ENCODE data around the gene RAB12. TPM values are rescaled to one million over a fixed set of nuclear protein-coding genes. Genes with fewer than 3 reads are reported as not detected.
"Not testable (repeated sequence)": the region's sequence is repeated elsewhere in the genome, so short reads cannot be mapped to it uniquely, and the experiment has no call there.

The RAB12 gene
- total RNA-seq, 1 donor from 2014 or later: 123 TPM

DNA sequence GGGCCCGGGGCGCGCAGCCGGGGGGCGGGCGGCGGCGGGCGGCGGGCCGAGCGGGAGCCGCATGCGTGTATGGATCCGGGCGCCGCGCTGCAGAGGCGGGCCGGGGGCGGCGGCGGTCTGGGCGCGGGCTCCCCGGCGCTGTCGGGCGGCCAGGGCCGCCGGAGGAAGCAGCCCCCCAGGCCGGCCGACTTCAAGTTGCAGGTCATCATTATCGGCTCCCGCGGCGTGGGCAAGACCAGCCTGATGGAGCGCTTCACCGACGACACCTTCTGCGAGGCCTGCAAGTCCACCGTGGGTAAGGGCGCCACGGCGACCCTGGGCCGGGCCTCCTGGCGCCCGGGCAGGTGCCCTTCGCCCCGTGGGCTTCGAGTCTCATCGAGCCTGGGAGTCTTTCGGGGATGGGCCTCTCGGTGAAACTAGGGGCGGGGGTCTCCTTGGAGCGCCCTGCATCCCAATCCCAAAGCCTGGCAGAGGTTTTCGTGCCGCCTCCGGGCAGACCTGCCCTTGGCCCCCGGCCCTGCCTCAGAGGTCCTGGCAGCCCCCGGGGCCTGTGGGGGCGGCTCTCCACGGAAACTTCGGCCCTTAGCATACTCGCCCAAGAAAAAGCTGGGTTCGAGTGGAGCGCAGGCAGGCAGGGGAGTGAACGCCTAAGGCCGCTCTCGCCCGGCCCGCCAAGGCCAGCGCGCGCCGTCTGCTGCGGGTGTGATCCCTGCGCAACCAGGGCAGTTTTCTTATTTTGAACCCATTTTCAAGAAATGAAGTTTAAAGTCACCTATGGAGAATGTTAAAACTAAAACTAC is 622 bp downstream of the RAB12 start:
- DNase-seq: peak; percentile 50

DNA sequence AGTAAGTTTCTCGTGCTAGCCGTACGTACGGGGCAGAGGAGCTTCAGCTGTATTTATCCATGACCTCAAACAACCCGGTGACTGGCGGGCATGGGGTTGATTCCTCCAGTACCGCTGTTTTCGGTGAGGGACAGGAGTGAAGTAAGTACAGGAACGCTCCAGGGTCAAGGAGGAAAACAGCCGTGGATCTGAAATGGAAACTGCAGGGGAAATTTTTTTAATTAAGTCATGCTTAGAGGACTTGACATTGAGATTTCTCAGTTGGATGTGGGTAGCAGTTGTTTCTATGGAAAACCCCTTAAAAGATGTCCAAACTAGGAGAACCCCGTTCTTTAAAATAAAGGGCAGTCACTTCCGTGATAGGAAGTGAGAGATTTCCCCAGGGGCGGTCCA is 1.2 kb downstream of the RAB12 start:
- intact Hi-C loops (cut with DNase I): no loop called here
- DNase-seq: no peak
- peak; percentile 36 for ATAC-seq (ENCODE audit: poor library complexity)

More for the DNA sequence above, 622 bp downstream of the RAB12 start:
- ATAC-seq (ENCODE audit: poor library complexity): peak; percentile 19
- intact Hi-C loops (cut with DNase I): no loop called here

DNA sequence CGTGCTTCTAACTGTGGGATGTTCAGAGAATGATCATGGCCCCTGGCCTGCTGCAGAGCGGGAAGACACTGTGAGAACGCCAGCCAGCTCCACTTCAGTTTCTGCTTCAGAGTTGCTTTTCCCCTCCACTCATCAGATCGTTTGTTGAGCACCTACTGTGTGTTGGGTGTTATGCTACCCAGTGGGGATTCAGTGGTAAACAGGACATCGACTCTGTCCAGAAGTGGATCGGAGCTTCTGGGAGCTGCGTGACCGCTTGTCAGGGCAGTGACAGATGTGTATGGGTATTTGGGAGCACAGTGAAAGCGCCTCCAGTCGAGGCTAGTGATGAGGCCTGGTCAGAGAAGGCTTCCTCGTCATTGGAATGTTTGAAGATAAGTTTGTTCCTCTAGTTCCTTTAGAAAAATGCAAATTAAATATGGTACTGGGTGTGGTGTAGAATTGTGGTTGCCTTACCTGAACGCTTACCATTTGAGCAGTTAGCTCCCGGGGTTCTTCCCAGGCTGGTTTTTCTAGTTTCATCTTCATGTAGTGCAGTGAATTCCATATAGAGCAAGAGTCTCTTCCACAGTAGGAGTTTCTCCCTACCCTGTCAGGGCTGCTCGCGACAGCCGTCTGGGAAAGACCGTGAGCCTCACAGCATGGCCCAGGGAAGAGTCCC is 2.8 kb downstream of the RAB12 start:
- DNase-seq (no peak), ATAC-seq (ENCODE audit: poor library complexity) (no peak)
- intact Hi-C loops (cut with DNase I): no loop called here

DNA sequence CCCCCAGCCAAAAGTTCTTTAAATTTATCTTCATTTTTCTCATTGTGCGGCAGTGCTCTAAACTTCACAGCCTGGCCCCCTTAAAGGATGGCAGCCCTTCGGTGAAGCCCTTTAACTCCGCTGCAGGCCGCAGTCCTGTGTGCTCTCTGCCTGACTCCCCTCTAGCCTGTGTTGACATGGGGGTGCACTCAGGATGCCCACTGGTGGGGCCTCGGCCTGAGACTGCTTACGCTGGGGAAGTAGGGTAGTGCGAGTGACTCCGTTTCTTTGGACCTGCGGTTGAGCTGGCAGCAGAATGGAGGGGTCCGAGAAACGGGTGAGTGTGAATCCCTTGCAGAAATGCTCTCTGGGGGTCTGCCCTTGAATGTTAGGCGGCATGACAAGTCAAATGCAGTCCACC is 5.6 kb downstream of the RAB12 start:
- intact Hi-C loops (cut with DNase I): no loop called here
- DNase-seq (no peak), ATAC-seq (ENCODE audit: poor library complexity) (no peak)

DNA sequence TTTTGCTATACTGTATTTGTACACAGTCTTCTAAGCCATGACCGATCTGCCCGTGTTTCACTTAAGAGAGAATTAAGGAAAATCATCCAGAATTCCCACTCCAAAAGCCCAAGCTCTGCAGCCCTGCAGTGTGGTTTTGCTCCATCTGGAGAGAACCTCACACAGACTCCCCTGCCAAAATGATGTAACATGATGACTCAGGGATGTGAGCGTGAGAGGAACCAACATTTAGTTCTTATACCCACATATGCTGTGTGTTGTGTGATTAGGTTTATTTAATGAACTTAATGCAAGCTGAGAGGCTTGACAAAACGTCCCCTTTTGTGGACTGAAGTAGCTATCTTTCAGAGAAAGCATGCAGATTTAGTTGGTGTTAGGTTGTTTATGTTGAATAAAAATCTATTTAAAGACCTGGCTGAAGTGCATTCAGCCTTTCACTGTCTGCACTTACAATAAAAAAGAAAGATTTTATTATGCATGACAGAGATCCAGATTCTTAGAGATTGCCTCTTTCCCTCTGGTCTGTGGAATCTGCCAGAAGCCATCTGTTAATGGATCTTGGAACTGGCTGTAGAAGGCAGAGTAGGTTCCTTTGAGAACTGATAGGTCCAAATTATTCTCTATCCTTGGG is 6.3 kb downstream of the RAB12 start:
- DNase-seq (no peak), ATAC-seq (ENCODE audit: poor library complexity) (peak; percentile 84)
- intact Hi-C loops (cut with DNase I): no loop called here

DNA sequence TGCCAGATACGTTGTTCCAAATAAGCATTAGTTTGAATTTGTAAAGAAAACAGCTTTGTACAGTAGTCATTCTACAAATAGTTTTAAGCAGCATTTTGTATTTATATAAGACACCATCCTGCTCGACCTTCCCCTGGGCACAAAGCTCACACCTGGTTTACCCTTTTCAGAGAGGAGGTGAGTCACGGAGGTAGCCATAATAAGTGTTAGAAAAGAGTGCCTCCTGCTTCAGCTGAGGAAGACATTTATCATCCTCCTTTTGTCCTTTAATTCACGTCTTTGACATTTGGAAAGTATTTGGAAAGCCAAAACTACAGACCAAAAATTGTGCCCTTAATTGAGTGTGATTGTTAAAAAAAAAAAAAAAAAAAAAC is 6.8 kb downstream of the RAB12 start:
- no peak for DNase-seq
- intact Hi-C loops (cut with DNase I): no loop called here
- no peak for ATAC-seq (ENCODE audit: poor library complexity)

DNA sequence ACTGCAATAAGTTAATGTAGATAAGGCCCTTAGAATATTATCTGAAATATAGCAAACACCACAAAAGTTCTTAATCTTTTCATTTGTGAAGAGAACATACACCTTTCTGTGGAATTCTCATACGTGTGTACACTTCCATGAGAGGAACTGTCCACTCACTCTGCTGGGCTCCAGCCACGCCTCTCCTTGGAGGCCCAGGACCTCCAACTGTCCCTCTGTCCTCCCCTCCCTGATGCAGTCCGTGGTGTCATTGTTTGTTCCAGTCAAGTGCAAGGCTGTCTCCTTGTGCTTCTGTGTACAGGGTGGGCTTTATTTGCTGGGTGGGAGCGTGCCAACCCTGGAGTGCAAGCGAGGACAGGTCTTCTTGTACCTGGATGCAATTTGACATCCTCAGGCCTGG is 8.7 kb downstream of the RAB12 start:
- no peak for ATAC-seq (ENCODE audit: poor library complexity)
- intact Hi-C loops (cut with DNase I): no loop called here

DNA sequence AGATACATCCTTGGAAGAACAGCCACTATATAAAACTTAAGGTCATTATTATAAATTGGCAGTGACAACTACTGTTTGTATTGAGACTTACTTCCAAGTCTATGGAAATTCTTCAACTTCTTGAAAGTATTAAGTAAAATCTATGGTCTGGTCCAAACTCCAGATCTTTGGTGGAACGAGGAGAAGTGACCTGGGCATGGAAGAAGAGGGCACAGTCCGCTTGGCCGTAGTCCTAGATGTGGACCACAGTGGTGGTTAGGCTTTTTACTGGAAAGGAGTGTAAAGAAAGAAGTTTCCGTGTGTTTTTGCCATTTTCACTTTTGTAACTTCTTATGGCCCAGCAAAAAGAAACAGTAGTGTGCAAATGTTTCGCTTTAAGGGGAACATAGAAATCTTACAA is 9.8 kb downstream of the RAB12 start:
- ATAC-seq (ENCODE audit: poor library complexity) (no peak), DNase-seq (no peak)
- intact Hi-C loops (cut with DNase I): no loop called here

More for the DNA sequence above, 8.7 kb downstream of the RAB12 start:
- DNase-seq: no peak

DNA sequence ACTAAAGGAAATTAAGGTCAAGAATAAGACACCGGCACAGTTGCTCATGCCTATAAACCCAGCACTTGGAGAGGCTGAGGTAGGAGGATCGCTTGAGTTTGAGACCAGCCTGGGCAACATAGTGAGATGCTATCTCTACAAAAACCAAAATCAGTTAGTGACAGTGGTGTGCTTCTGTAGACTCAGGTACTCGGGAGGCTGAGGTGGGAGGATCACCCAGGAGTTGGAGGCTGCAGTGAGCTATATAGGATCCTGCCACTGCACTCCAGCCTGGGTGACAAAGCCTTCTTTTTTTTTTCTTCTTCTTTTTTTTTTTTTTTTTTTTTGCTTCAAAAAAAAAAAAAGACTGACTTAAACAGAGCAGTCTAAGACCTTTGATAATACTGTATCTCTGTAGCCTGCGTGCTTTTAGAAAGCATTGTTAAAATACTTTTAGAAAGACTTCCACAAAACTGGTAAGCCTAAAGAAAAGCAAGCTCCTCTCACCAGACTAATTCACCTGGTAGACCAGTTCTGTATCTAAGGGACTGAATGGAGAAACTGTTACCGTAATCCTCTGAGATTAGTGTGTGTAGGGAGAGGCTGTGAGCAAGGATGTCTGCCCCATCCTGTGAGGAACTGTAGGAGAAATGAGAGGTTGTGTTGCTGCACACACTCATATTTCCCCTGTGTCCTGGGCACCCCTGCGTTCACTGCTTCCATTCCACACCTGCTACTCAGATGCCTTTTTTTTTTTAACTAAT is 10.8 kb downstream of the RAB12 start:
- intact Hi-C loops (cut with DNase I): no loop called here
- ATAC-seq (ENCODE audit: poor library complexity): no peak
- no peak for DNase-seq

DNA sequence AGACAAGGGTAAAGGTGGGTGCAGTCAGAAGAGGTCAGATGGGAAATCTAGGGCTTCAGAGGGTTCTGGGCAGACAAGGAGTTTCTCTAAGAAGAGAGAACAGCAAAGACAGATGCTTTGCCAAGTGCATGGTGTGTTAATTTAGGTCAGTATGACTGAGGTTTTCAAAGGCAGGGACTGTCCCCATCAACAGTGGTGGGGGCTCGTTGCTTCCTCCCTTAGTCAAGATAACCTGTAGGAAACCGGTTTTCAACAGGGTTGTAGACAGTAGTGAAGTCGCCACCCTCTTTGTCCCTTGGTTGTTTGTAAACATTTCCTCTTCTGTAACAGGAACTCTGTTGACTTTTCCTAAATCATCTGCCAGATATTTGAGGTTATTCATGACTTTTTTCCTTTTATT is 11.6 kb downstream of the RAB12 start:
- intact Hi-C loops (cut with DNase I): no loop called here
- ATAC-seq (ENCODE audit: poor library complexity) (no peak), DNase-seq (no peak)

DNA sequence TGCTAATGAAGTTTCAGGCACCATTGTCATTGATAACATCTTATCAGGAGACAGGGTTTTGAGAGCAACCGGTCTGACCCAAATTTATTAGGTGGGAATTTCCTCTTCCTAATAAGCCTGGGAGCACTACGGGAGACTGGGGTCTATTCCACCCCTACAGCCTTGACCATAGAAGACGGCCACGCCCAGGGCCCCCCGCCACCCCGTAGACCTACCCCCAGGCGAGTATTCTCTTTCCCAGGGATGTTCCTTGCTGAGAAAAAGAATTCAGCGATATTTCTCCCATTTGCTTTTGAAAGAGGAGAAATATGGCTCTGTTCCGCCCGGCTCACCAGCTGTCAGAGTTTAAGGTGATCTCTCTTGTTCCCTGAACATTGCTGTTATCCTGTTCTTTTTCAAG is 13.4 kb downstream of the RAB12 start:
- intact Hi-C loops (cut with DNase I); ATAC-seq (ENCODE audit: poor library complexity); DNase-seq: not testable (repeated sequence)

DNA sequence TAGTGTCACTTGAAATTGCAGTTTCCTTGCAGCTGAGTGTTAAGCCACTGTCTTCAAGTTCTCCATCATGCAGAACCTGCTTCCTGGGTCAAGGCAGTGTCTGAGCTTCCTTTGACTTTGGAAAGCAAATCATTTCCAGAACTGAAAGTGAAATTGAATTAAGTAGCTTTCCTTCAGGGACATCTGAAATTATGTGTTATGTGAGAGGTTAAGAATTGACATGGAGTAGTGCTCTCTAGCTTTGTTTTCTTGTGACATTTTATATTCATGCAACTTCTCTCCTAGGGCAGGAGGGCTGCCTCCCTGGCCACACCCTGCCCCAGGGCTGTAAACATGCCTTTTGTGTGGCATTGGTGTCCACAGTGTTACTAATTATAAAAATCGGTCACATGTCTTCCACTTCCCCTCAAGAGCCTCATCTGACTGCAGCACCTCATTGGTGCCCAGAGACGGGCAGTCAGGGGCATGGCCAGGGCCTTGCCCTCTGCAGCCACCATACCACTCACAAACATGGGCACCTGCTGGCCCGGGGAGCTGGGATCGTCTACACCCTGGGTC is 14.4 kb downstream of the RAB12 start:
- ATAC-seq (ENCODE audit: poor library complexity) (peak; percentile 84), DNase-seq (peak; percentile 75)
- intact Hi-C loops (cut with DNase I): no loop called here

DNA sequence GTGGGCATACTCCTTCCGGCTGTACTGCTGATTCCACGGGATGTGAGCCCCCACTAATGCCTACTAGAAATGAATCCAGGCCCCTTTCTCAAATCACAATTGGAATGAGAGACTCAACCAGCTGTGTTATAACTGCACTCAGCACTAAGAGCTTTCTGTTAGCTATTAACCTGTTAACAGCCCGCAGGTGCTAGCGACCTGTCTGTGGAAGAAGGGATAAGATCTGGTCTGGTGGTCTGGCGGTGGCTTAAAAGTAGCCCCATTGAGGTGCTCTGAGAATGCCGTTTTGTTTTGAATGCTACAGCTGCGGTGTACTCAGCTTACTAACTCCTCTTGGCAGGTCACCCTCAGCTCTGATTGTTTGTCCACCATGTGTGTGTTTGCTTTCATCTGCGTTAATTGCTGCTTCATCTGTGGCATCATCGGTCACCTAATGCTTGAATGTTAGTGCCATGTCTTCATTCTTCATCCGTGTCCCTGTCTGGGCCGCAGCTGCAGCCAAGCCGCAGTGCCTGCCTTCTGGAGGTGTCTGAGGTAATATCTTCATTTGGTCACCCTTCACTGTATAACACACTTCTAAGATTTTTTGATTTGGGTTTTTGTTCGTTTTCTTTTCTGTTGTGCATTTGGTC is 16.3 kb downstream of the RAB12 start:
- peak; percentile 13 for ATAC-seq (ENCODE audit: poor library complexity)
- no peak for DNase-seq
- intact Hi-C loops (cut with DNase I): no loop called here

DNA sequence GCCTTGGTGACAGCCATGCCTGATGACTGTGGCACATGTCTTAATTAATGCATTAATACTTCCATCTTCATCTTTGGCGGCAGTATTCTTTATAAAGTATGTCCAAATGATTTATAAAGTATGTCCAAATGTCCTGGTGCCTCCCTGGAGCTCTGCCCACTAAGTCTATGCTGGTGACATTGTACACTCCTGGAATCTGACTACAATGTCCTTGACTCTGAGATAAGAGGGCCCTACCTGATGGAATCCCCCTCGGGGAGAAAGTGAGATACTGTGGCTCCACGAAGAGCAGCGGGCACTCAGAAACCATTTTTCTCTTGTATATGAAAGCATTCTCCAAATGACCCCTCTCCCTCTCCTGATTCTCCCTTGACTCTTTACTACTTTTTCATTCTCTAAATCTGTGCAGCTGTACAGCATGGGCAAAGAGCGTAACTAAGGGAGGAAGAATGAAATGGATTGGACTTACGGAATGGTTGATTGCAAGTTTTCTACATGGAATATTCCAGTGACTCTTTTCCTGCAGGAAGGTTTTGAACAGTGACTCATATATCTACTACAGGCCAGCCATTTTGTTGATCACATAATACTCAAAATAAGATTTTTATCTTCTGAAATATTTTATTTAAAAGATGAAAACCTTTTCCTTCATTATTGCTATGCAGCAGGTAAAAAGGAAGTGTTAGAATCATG is 17.3 kb downstream of the RAB12 start:
- peak; percentile 65 for ATAC-seq (ENCODE audit: poor library complexity)
- DNase-seq: no peak
- intact Hi-C loops (cut with DNase I): no loop called here

DNA sequence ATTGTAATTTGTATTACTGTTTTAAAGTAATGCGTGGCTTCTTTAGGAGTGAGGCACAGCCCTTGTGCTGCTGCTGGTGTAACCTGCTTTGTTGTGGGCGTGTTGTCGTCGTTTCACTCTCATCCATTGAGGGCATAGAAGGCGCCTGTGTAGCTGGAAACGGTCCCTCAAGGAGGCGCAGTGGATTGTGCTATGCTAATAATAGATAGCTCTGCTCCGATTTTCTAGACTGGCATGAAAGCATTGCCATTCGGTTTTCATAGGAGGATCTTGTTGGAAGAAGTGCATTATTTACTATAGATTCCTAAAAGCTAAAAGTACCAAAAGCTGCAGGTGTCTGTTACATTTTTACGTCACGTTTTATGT is 17.9 kb downstream of the RAB12 start:
- peak; percentile 69 for ATAC-seq (ENCODE audit: poor library complexity)

DNA sequence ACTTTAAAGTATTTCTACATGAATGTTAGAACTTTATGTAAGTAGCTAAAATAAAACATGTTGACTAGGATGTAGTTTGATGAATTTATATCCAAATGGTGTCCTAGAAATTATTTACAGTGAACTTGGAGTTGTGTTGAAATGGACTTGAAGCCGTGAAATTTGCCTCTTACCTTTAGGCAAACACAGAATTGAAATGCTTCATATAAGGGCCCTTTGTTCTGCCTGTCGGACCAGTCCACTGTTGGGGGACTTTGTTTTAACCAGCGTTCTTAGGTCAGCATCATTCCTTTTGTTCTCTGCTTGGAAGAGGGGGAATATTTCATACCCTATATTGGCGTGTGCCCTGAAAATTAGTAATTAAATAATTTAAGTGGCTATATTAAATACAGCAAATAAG is 18.3 kb downstream of the RAB12 start:
- ATAC-seq (ENCODE audit: poor library complexity) (no peak), DNase-seq (no peak)
- intact Hi-C loops (cut with DNase I): no loop called here

More for the DNA sequence above, 17.9 kb downstream of the RAB12 start:
- intact Hi-C loops (cut with DNase I): no loop called here
- DNase-seq: peak; percentile 53

DNA sequence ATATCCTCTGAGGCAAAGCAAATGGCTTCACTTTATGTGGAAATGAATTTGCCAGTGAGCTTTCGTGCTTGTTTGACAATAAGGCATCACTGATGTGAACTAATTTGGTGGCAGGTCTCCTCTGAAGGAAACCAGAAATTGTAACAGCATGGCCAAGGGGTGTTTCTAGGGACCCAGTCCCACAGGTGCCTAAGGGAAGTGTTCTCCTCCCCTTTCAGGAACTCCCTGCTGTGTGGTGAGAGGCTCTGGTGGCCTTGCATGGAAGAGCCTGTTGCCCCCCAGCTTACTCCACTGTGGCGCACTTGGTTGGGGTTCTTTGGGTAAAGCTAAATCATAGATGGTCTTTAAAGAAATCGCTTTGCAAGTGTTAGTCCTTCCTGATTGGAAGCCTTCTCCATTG is 20.4 kb downstream of the RAB12 start:
- DNase-seq (no peak), ATAC-seq (ENCODE audit: poor library complexity) (no peak)
- intact Hi-C loops (cut with DNase I): no loop called here

DNA sequence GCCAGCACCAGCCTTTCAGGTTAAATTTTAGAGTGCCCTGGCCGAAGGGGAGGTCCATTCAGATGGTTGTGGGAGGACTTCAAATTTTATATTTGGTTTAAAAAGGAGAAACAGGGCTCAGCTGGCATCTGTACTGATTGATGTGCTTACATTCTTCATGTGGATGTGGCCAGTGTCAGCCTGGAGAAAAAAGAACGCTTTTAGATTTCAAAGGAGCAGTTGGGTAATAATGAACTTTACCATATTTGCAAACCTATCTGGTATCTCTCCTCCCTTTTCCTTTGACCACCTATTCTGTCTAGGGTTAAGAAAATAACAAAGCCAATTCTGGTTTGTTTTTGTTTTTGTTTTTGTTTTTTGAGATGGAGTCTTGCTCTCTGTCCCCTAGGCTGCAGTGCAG is 21.3 kb downstream of the RAB12 start:
- intact Hi-C loops (cut with DNase I): no loop called here
- DNase-seq (no peak), ATAC-seq (ENCODE audit: poor library complexity) (no peak)
